Heart right ventricle (tissue), 16 donors: Measurements from ENCODE around the gene SMOC1. TPM values are rescaled to one million over a fixed set of nuclear protein-coding genes. Genes with fewer than 3 reads are reported as not detected.
A peak's percentile ranks its signal among the peaks of the same experiment; 100 is the strongest.

ENCODE experiments used
- ATAC-seq, 8 donors: fragments of 200-7000 bp; cut with Tn5 transposase; one replicate each; pipeline ENCODE4 v1.9.1; 2020; ENCODE audit warnings: mild to moderate bottlenecking in 8 of 8, moderate library complexity in 8 of 8, moderate number of reproducible peaks in 1 of 8
- DNase-seq, 2 donors: peaks; one replicate each; pipeline ENCODE4 v3.0.0-alpha.2; 2020
- H3K27ac ChIP-seq, 10 donors: fragments of 200-600 bp; sonication (generic) in 2 of 10; one replicate each; pipeline versions ENCODE4 v1.5.0 to v1.8.0; 2020 to 2022; ENCODE audit warnings: mild to moderate bottlenecking in 3 of 10
- H3K27me3 ChIP-seq, 7 donors: fragments of 200-600 bp; one replicate each; pipeline ENCODE4 v1.8.0; 2021 to 2022; ENCODE audit warnings: mild to moderate bottlenecking in 2 of 7
- H3K36me3 ChIP-seq, 9 donors: fragments of 200-600 bp; sonication (generic) in 1 of 9; one replicate each; pipeline versions ENCODE4 v1.5.0 to v1.8.0; 2020 to 2022; ENCODE audit warnings: mild to moderate bottlenecking in 2 of 9
- H3K4me1 ChIP-seq, 9 donors: fragments of 200-600 bp; sonication (generic) in 1 of 9; one replicate each; pipeline versions ENCODE4 v1.5.0 to v1.8.0; 2020 to 2022; ENCODE audit warnings: mild to moderate bottlenecking in 4 of 9
- H3K4me3 ChIP-seq, 10 donors: fragments of 200-600 bp; sonication (generic) in 2 of 10; one replicate each; pipeline versions ENCODE4 v1.5.0 to v1.8.0; 2020 to 2022; ENCODE audit warnings: mild to moderate bottlenecking in 7 of 10, moderate library complexity in 2 of 10
- H3K9me3 ChIP-seq, 11 donors: fragments of 200-600 bp in 10 of 11; sonication (generic) in 2 of 11; one replicate each; pipeline versions ENCODE4 v1.5.0 to v1.8.0; 2013 to 2022; ENCODE audit warnings: mild to moderate bottlenecking in 2 of 11, control low read depth in 1 of 11, moderate library complexity in 1 of 11
- CTCF ChIP-seq, 9 donors: fragments of 200-600 bp; sonication (generic) in 2 of 9; IDR thresholded peaks; one replicate each; pipeline versions ENCODE4 v1.5.0 to v1.8.0; 2021 to 2022; ENCODE audit warnings: antibody characterized with exemption in 9 of 9, mild to moderate bottlenecking in 5 of 9, moderate library complexity in 1 of 9
- WGBS, 2 donors: extraction: QIAGEN DNeasy Blood & Tissue Kit; methylation state at CpG; one replicate each; pipeline ENCODE4 v1.1.7; 2013; ENCODE audit warnings: inconsistent platforms in 1 of 2; 5-methylcytosine and 5-hydroxymethylcytosine counted together
- intact Hi-C, 10 donors: fragments of 100-400 bp; cut with DNase I; formaldehyde crosslinking; loops; one replicate each; pipeline versions ENCODE4 v1.11.1 to v1.14.2; 2022
- polyA plus RNA-seq, 2 donors: library from polyadenylated mRNA; stranded (reverse); fragments of 200-250 nt; gene quantifications; one replicate each; pipeline ENCODE4 v1.2.3, GENCODE V29; 2013
- total RNA-seq, 10 donors: library from RNA; stranded (reverse); fragmentation: NEBNext Ultra II Directional in 3 of 10; extraction: Animal tissue kit (Norgen Biotek cat#: 25700) in 3 of 10; gene quantifications; one replicate each; pipeline versions ENCODE4 v1.2.1 to v1.2.4, GENCODE V29; 2021 to 2023
- donor health status: Arrhythmogenic right ventricular cardiomyopathy.
- donor health status: ischemic (EF 13 %, LVEDD 7.1; RV severe dilation, severe dysfunction).
- donor health status: healthy with polysubstance abuse.
- donor health status: DM: no; HTN: yes; CAD: no.
- donor health status: DM: no; HTN: no; CAD: no.
- donor health status: ischemic (EF 25% LVEDD 6.9; RV normal size, moderate dysfunction).
- donor health status: ischemic (EF 25% LVEDD 5.7; RV mildly dilated, moderate dysfunction).
- donor health status: healthy.
- donor health status: DM: yes; HTN: yes; CAD: no.
- donor health status: Ischemic cardiomyopathy.
- donor health status: ischemic (EF 35%, LVEDD 5.7; RV mildly dilated, moderate dysfunction).
- donor health status: nonischemic (EF 11% LVEDD 7.7; RV severe dilation, severe dysfunction).
- donor health status: DM: yes; HTN: yes; CAD: no.
- donor health status: PGD.
- donor health status: ischemic (EF 29% LVEDD 5.4; RV normal size, mild dysfunction).
- donor health status: nonischemic (EF 23%, LVEDD 6.1; RV moderate dilation, normal function).

The SMOC1 gene
- total and polyA plus RNA-seq, 12 donors = 0.15 to 6.8 (median 1.3) TPM

- 47 to 48% methylated on average over 10 of the region's 10 CpGs for WGBS, 2 donors
- H3K36me3 ChIP-seq = no peaks in the 10 kb centered on the region
- intact Hi-C loops = no loop called here
- no peaks in the 10 kb centered on the region for H3K9me3 ChIP-seq
- H3K4me1 ChIP-seq = no peaks in the 10 kb centered on the region
- DNase-seq (no peak), ATAC-seq (peak in 2 of 8 donors; percentile 42 to 62)
- H3K27ac ChIP-seq = no peak overlapping the region
- H3K4me3 ChIP-seq = no peak overlapping the region
- TF ChIP-seq CTCF (IDR thresholded peaks at IDR 0.05) = no peak
- peaks cover 0 to 35% (median 21%) of the 10 kb centered on the region in 7 donors for H3K27me3 ChIP-seq
Observed at GRCh38 chr14:69999261-69999674, 120.1 kb downstream of the SMOC1 start.

- no peak for ATAC-seq
- no peak overlapping the region for H3K27ac ChIP-seq
Observed at GRCh38 chr14:70000601-70001000, 121.4 kb downstream of the SMOC1 start.

DNA sequence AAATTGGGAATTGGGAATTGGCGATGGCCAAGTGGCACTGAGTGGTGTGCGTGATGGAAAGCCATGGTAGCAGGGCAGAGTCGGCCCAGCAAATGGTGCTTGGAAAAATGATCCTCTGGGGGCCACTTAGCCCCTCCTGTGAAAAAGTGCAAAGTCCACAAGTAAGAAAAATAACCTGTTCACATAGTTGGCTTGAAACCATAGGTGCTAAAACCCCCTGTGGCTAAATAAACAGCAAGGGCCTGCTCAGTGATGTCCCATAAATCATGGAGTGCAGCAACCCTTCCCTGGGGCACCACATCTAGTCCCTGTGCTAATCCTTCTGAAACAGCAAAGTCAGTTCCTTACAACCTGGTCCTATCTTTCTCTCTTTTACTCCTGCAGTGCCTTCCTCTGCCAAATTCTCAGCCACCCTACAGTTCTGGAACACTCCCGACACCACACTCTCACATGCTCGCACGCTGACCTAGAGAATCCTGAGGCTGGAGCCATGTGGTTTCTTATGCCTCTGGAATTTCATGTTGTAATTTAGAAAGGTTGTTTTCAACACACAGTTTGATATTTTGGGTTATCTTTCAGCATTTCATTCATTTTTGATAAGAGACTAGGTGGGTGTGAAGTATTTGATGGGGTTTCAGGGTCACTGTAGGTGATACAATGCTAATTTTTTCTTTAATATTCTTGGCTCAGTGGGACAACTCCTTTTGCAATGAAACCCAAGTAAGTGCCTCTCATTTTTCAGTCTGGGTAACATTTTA is 123.6 kb downstream of the SMOC1 start:
- Histone ChIP-seq H3K36me3 (no peaks in the 10 kb centered on the region), H3K27ac (no peak overlapping the region), H3K4me3 (no peak overlapping the region), H3K9me3 (no peaks in the 10 kb centered on the region), H3K4me1 (no peaks in the 10 kb centered on the region), H3K27me3 (peaks cover 0 to 26% (median 21%) of the 10 kb centered on the region in 7 donors)
- ATAC-seq (no peak), DNase-seq (no peak)
- 80 to 91% methylated on average over 6 of the region's 6 CpGs for WGBS, 2 donors
- intact Hi-C loops = no loop called here
- no peak for TF ChIP-seq CTCF (IDR thresholded peaks at IDR 0.05)

More at GRCh38 chr14:70000601-70001000, 121.4 kb downstream of the SMOC1 start:
- no peak for DNase-seq
- peaks cover 0 to 27% (median 21%) of the 10 kb centered on the region in 7 donors for H3K27me3 ChIP-seq
- H3K4me1 ChIP-seq = no peaks in the 10 kb centered on the region
- intact Hi-C loops = no loop called here
- no peaks in the 10 kb centered on the region for H3K36me3 ChIP-seq
- TF ChIP-seq CTCF (IDR thresholded peaks at IDR 0.05) = no peak
- 86 to 88% methylated on average over 7 of the region's 7 CpGs for WGBS, 2 donors
- no peaks in the 10 kb centered on the region for H3K9me3 ChIP-seq
- H3K4me3 ChIP-seq = no peak overlapping the region

DNA sequence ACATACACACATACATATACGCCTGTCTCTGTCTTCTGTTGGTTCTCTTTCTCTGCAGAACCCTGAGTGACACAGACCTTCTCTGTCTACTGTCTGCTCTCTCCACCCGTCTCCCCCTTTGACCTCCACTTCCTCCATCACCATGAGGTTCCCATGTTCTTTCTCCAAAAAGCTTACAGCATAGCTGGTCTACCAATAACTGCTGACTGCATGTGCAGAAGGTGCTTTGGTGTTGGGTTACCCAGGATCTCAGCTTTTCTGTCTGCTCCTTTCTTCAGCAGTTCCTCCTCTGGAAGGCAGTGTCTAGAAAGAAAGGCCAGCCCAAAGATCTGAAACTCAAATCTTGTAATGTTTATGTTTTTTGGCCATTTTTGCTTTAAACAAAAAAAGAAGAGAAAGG is 125.6 kb downstream of the SMOC1 start:
- WGBS, 2 donors = 61 to 70% methylated on average over 2 of the region's 2 CpGs

More for the DNA sequence above, 125.6 kb downstream of the SMOC1 start:
- no peak for TF ChIP-seq CTCF (IDR thresholded peaks at IDR 0.05)
- ATAC-seq (no peak), DNase-seq (no peak)
- Histone ChIP-seq H3K36me3 (no peaks in the 10 kb centered on the region), H3K4me1 (no peaks in the 10 kb centered on the region), H3K27ac (no peak overlapping the region), H3K27me3 (peaks cover 0 to 20% (median 16%) of the 10 kb centered on the region in 7 donors), H3K9me3 (no peaks in the 10 kb centered on the region), H3K4me3 (no peak overlapping the region)
- intact Hi-C loops = no loop called here
